ENCODE measurements around the gene CDK14.

DNA sequence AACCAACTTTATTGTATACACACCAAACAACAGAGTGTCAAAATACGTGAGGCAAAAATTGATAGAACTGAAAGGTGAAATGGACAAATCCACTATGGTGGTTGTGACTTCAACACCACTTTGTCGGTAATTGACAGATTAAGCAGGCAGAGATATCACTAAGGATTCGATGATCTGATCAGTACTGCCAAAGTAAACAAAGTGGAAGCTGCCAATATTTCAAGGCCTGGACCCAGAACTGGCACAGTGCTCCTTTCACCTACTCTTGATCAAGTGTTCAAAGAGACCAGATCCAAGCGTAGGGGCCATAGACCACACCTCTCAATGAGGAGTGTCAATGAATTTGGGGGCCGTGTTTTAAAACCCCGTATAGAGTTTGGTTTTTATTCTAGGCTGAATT is 167.0 kb downstream of the CDK14 start:
- TF ChIP-seq POLR2A (IDR thresholded peaks at IDR 0.05; ENCODE audit: low read depth, low read length) (no peak), JUND (IDR thresholded peaks at IDR 0.05; ENCODE audit: low read depth, low read length) (no peak), NRF1 (conservative IDR thresholded peaks at IDR 0.05; ENCODE audit: low read depth, low read length) (no peak), STAT1 (conservative IDR thresholded peaks at IDR 0.05) (no peak), SPI1 (IDR thresholded peaks at IDR 0.05; ENCODE audit: borderline replicate concordance, insufficient read depth, low read depth, low read length) (no peak), POLR2AphosphoS5 (IDR thresholded peaks at IDR 0.05; ENCODE audit: low read length) (no peak), NFIC (IDR thresholded peaks at IDR 0.05; ENCODE audit: low read depth, low read length) (no peak), SIN3A (IDR thresholded peaks at IDR 0.05; ENCODE audit: low read depth, low read length) (no peak)
- TF ChIP-seq, protein P1, sequence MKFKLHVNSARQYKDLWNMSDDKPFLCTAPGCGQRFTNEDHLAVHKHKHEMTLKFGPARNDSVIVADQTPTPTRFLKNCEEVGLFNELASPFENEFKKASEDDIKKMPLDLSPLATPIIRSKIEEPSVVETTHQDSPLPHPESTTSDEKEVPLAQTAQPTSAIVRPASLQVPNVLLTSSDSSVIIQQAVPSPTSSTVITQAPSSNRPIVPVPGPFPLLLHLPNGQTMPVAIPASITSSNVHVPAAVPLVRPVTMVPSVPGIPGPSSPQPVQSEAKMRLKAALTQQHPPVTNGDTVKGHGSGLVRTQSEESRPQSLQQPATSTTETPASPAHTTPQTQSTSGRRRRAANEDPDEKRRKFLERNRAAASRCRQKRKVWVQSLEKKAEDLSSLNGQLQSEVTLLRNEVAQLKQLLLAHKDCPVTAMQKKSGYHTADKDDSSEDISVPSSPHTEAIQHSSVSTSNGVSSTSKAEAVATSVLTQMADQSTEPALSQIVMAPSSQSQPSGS (IDR thresholded peaks at IDR 0.05; ENCODE audit: low read length), result no peak
- TF ChIP-seq, protein P2, sequence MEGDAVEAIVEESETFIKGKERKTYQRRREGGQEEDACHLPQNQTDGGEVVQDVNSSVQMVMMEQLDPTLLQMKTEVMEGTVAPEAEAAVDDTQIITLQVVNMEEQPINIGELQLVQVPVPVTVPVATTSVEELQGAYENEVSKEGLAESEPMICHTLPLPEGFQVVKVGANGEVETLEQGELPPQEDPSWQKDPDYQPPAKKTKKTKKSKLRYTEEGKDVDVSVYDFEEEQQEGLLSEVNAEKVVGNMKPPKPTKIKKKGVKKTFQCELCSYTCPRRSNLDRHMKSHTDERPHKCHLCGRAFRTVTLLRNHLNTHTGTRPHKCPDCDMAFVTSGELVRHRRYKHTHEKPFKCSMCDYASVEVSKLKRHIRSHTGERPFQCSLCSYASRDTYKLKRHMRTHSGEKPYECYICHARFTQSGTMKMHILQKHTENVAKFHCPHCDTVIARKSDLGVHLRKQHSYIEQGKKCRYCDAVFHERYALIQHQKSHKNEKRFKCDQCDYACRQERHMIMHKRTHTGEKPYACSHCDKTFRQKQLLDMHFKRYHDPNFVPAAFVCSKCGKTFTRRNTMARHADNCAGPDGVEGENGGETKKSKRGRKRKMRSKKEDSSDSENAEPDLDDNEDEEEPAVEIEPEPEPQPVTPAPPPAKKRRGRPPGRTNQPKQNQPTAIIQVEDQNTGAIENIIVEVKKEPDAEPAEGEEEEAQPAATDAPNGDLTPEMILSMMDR (IDR thresholded peaks at IDR 0.05 in 2 of 3, conservative IDR thresholded peaks at IDR 0.05 in 1 of 3; ENCODE audit: control insufficient read depth in 2 of 3, extremely low read depth in 1 of 3, insufficient read depth in 1 of 3, low read depth in 3 of 3, low read length in 3 of 3), result no peak

Data from GM12878 (cell line).